HG02588 (cell line): ENCODE measurements around the gene SEC24C.
"Not testable (repeated sequence)": the region's sequence is repeated elsewhere in the genome, so short reads cannot be mapped to it uniquely, and the experiment has no call there.

Experiments
- ATAC-seq: cut with Tn5 transposase; IDR thresholded peaks from one replicate; pipeline ENCODE4 v1.9.1; 2021; ENCODE audit warnings: mild to moderate bottlenecking, moderate library complexity; ENCODE audit not compliant: unreplicated experiment

Gene SEC24C

GRCh38 chr10:73771722-73772280 is 27.6 kb downstream of the SEC24C start:
- ATAC-seq: peak; percentile 6

DNA sequence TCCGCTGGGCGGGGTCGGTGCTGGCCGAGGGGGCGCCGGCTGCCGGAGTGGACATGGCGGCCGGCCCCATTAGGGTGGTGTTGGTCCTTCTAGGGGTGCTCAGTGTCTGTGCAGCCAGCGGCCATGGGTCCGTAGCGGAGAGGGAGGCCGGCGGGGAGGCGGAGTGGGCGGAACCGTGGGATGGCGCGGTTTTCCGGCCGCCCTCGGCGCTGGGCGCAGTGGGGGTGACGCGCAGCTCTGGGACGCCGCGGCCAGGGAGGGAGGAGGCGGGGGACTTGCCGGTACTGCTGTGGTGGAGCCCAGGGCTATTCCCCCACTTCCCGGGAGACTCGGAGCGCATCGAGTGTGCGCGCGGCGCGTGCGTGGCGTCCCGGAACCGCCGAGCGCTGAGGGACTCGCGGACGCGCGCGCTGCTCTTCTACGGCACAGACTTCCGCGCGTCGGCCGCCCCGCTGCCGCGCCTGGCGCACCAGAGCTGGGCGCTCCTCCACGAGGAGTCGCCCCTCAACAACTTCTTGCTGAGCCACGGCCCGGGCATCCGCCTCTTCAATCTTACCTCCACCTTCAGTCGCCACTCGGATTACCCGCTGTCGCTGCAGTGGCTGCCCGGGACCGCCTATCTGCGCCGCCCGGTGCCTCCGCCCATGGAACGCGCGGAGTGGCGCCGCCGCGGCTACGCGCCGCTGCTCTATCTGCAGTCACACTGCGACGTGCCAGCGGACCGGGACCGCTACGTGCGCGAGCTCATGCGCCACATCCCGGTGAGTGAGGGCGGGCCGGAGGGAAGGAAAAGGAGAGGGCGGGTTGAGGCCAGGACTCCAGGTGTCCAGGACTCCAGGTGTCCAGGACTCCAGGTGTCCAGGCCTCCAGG is 28.3 kb downstream of the SEC24C start:
- ATAC-seq: peak; percentile 62

DNA sequence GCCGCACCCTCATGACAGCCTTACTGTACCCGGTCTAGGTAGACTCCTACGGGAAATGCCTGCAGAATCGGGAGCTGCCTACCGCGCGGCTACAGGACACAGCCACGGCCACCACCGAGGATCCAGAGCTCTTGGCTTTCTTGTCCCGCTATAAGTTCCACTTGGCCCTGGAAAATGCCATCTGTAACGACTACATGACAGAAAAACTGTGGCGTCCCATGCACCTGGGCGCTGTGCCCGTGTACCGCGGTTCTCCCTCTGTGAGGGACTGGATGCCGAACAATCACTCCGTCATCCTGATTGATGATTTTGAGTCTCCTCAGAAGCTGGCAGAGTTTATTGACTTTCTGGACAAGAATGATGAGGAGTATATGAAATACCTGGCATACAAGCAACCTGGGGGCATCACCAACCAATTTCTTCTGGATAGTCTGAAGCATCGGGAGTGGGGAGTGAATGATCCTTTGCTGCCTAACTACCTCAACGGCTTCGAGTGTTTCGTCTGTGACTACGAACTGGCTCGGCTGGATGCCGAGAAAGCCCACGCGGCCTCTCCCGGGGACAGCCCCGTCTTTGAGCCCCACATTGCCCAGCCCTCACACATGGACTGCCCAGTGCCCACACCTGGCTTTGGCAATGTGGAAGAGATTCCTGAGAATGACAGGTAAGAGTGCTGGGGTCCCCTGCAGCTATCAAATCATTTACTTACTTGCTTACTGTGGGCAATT is 29.1 kb downstream of the SEC24C start:
- ATAC-seq: no peak

DNA sequence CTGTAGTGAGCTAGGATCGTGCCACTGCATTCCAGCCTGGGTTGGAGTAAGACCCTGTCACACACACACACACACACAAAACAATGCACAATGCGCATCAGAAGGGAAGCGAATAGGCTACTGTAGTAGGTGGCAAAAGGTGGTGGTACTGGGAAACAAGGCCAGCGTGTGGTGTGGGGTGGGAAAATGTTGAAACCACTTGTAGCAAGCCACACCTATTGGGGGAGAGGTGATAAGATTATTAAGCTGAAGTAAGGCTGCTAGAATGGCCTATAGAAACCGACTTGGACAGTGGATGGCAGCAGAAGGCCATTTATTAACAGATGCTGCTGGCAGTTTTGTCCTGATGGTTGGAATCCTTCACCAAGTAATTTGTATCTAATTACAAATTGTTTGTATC is 30.5 kb downstream of the SEC24C start:
- ATAC-seq: no peak

- no peak for ATAC-seq
These were observed 34.8 kb downstream of the SEC24C start for GRCh38 chr10:73779018-73779417.

DNA sequence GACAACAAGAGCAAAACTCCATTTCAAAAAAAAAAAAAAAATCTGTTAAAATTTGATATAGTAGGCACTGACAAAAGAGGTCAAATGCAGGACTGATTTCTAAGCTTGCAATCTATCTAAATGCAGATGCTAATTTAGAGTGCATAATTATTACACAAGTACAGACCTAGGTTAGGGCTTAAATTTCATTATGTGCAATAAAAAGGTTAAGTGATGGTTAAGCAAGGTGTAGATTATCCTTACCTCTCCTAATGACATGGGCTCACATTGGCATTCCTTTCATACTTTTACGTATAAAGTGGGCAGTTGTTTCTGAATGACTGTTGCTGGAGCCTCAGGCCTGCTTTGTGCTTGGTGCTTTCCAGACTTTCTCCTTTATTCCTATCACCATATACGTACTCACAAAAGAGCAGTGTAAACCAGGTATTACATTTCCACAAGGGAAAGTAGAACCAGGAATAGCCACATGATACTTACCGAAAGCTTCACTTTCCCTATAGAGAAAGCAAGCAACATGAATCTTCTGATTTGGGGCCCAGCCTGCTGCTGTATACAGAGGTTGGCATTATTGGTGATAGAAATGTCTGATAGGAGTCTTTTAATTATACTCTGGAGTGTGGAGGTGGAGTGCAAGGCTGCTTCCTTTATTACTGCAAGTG is 35.5 kb downstream of the SEC24C start:
- no peak for ATAC-seq

DNA sequence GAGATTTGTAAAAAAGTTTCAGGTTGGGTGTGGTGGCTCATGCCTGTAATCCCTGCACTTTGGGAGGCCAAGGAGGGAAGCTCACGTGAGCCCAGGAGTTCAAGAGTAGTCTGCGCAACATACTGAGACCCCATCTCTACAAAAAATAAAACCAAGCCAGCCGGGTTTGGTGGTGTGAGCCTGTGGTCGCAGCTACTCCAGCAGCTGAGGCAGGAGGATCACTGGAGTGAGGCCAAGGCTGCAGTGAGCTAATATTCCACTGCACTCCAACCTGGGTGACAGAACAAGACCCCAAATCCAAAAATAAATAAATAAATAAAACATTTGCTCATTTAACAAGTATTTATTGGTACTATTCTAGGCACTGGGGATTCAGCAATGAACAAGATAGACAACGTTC is 36.1 kb downstream of the SEC24C start:
- no peak for ATAC-seq

- no peak for ATAC-seq
These were observed 36.8 kb downstream of the SEC24C start for GRCh38 chr10:73780966-73781365.

- ATAC-seq: no peak
These were observed 37.3 kb downstream of the SEC24C start for GRCh38 chr10:73781548-73781878.

- ATAC-seq: peak; percentile 55
These were observed 37.9 kb downstream of the SEC24C start, which contains the start of gene CHCHD1 for GRCh38 chr10:73781879-73782748. Gene CHCHD1, plus strand, starts transcription at chr10:73782048. Its CDS starts 28 bp downstream, at chr10:73782076.

DNA sequence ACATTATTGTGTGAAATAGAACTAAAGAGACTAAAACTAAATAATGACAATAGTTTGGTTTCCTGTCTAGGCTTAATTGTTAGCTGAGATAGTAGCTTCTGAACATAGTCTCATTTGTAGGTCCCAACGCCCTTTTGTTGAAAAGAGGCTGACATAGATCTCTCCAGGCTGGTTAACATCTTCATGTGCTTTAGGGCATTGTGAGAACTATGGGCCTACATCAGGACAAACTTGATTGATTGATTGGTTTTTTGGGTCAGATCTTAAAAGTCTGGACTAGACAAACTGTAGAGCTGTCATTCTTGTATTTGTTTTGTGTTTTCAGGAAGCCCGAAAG is 38.5 kb downstream of the SEC24C start:
- no peak for ATAC-seq

- ATAC-seq: peak; percentile 72
These were observed 41.1 kb downstream of the SEC24C start, which contains the start of gene ZSWIM8 for GRCh38 chr10:73785211-73785720. Gene ZSWIM8, plus strand, starts transcription at chr10:73785606. Its CDS starts 273 bp downstream, at chr10:73785879.

GRCh38 chr10:73785721-73786511 is 41.7 kb downstream of the SEC24C start:
- peak; percentile 18 for ATAC-seq

- no peak for ATAC-seq
These were observed 42.3 kb downstream of the SEC24C start for GRCh38 chr10:73786512-73786885.

DNA sequence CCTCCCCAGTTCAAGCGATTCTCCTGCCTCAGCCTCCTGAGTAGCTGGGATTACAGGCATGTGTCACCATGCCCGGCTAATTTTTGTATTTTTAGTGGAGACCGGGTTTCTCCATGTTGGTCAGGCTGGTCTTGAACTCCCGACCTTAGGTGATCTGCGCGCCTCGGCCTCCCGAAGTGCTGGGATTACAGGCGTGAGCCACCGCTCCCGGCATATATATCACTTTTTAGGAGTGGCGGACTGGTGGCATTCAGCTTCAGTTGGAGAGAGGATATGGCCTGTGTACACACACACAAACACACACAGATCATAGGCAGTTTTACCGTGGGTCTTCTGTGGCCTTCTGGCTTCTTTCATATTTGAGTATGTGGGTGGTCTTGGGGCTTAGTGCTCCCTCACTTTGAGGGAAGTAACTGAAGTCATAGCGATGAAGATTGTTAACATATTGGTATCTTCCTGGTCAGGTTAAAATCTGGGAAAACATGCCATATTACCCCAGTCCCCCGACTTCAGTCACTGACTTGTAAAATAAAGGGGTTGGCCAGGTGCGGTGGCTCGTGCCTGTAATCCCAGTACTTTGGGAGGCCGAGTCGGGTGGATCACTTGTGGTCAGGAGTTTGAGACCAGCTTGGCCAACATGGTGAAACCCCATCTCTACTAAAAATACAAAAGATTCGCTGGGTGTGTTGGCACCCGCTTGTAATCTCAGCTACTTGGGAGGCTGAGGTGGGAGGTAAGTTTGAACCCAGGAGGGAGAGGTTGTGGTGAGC is 43.0 kb downstream of the SEC24C start:
- not testable (repeated sequence) for ATAC-seq

GRCh38 chr10:73788864-73789658 is 44.9 kb downstream of the SEC24C start:
- ATAC-seq: no peak

DNA sequence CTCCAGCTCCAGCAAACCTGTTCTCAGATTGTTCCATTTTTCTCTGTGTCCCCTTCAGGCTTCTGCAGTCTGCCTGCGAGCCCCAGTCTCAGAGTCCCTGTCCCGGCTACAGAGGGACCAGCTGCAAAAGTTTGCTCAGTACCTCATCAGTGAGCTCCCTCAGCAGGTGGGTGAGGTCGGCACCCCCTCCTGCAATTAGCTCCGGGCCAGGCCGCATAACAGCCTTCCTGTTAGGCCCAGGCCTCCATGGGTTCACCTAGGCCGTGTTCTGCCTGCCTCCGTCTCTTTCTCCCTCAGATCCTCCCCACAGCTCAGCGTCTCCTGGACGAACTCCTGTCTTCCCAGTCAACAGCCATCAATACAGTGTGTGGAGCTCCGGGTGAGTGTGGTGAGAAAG is 45.5 kb downstream of the SEC24C start:
- no peak for ATAC-seq
